Measurements from ENCODE around the gene HSD17B1. TPM values are rescaled to one million over a fixed set of nuclear protein-coding genes. Genes with fewer than 3 reads are reported as not detected.
A peak's percentile ranks its signal among the peaks of the same experiment; 100 is the strongest.

The HSD17B1 gene
- total RNA-seq, 4 donors from 2014 or later, result 0.35 to 3.1 TPM; not detected in 2

GRCh38 chr17:42574463-42574862 is 21.7 kb downstream of the HSD17B1 start:
- TF ChIP-seq POLR2A (IDR thresholded peaks at IDR 0.05), result no peak
- TF ChIP-seq, protein P1, sequence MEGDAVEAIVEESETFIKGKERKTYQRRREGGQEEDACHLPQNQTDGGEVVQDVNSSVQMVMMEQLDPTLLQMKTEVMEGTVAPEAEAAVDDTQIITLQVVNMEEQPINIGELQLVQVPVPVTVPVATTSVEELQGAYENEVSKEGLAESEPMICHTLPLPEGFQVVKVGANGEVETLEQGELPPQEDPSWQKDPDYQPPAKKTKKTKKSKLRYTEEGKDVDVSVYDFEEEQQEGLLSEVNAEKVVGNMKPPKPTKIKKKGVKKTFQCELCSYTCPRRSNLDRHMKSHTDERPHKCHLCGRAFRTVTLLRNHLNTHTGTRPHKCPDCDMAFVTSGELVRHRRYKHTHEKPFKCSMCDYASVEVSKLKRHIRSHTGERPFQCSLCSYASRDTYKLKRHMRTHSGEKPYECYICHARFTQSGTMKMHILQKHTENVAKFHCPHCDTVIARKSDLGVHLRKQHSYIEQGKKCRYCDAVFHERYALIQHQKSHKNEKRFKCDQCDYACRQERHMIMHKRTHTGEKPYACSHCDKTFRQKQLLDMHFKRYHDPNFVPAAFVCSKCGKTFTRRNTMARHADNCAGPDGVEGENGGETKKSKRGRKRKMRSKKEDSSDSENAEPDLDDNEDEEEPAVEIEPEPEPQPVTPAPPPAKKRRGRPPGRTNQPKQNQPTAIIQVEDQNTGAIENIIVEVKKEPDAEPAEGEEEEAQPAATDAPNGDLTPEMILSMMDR (IDR thresholded peaks at IDR 0.05), result no peak
- H3K27me3 ChIP-seq, result no peaks in the 10 kb centered on the region
- H3K9me3 ChIP-seq, result no peaks in the 10 kb centered on the region
- no peak overlapping the region for H3K27ac ChIP-seq
- H3K36me3 ChIP-seq, result no peaks in the 10 kb centered on the region
- intact Hi-C loops (cut with DNase I; ENCODE audit: low total_unique reads), result loop anchor here (10.0 kb wide), 1 partner anchor 100 kb away; the partner anchor contains the start of gene PLEKHH3
- no peak for DNase-seq
- no peak overlapping the region for H3K4me3 ChIP-seq
- H3K4me1 ChIP-seq, result peaks cover 0 to 12% of the 10 kb centered on the region in 2 donors

DNA sequence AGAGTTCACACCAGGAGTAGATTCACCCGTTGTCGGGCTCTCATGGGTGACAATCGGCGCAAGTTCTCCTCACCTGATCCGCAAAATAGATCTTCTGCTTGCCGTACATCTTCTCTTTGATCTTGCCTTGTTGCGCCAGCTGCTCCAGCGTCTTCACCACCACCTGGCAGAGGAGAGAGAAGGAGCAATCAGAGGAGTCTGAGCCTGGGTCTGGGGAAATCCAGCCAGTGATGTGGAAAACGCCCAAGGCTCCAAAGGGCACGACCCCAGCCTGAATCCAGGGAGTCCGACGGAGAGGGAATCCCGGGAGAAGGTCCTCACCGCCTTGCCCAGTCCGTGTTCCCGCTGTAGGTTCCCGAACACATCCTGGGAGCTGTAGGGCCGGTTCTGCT is 24.4 kb downstream of the HSD17B1 start:
- intact Hi-C loops (cut with DNase I; ENCODE audit: low total_unique reads), result loop anchor here (10.0 kb wide), 1 partner anchor 98 kb away; the partner anchor contains the start of gene PLEKHH3
- H3K27ac ChIP-seq, result peak overlapping the region; percentile 61 to 73
- no peaks in the 10 kb centered on the region for H3K36me3 ChIP-seq

DNA sequence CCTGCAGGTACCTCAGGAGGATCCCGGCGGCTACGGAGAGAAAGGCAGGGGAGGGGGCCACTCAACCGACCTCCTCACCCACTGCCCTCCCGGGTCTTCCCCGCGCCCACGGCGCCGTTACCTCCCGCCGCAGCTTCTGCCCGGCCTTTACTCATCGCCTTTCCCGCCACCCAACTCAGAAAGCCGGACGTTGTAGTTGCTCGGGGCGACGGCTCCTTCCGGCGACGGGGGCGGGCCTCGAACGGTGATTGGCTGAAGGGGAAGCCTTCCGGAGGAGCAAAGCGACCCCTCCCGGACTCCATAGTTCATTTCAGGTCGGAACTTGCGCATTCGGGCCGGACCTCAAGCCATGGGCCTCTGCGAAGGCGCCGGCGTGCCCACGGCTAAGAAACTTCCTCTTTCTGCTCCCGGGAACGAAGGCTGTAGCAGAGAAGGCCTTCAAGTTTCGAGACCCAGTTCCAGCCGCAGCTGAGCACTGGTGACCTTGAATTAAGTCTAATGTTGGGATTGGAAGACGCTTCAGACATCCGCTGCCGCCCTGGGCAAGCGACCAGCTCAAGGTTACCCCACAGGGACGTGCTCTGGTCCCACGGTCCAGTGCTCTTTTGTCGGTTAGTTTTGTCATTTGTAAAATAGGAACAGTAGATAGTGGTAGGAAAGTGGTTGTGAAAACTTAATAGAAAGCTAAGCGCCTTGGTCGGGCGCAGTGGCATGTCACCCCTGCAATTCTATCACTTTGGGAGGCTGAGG is 25.0 kb downstream of the HSD17B1 start, which contains the start of gene PSMC3IP:
Gene PSMC3IP, minus strand, starts transcription at position 198 of the 750 bp plus-strand sequence. Its CDS starts 43 bp downstream, at position 155.
- intact Hi-C loops (cut with DNase I; ENCODE audit: low total_unique reads), result loop anchor here (10.0 kb wide), 1 partner anchor 97 kb away; the partner anchor contains the start of gene PLEKHH3
- Histone ChIP-seq H3K4me1 (peaks cover 0 to 12% of the 10 kb centered on the region in 2 donors), H3K9me3 (no peaks in the 10 kb centered on the region), H3K36me3 (no peaks in the 10 kb centered on the region), H3K27me3 (no peaks in the 10 kb centered on the region), H3K4me3 (peak within 1 kb of the TSS; percentile 43 to 65), H3K27ac (peak within 1 kb of the TSS; percentile 73 to 82)
- peak; percentile 95 for DNase-seq
- TF ChIP-seq POLR2A (IDR thresholded peaks at IDR 0.05), result peak; percentile 64 to 66
- TF ChIP-seq, protein P1 (IDR thresholded peaks at IDR 0.05), result peak in 2 of 4 experiments; percentile 40 to 58

More for the DNA sequence above, 24.4 kb downstream of the HSD17B1 start:
- no peaks in the 10 kb centered on the region for H3K9me3 ChIP-seq
- peak overlapping the region; percentile 43 to 65 for H3K4me3 ChIP-seq
- H3K27me3 ChIP-seq, result no peaks in the 10 kb centered on the region
- peaks cover 0 to 12% of the 10 kb centered on the region in 2 donors for H3K4me1 ChIP-seq
- DNase-seq, result no peak
- no peak for TF ChIP-seq POLR2A (IDR thresholded peaks at IDR 0.05)
- TF ChIP-seq, protein P1 (IDR thresholded peaks at IDR 0.05), result no peak

GRCh38 chr17:42578282-42578869 is 25.7 kb downstream of the HSD17B1 start:
- H3K27me3 ChIP-seq, result no peaks in the 10 kb centered on the region
- H3K27ac ChIP-seq, result peak overlapping the region; percentile 73 to 82
- H3K4me3 ChIP-seq, result peak overlapping the region; percentile 43 to 65
- H3K36me3 ChIP-seq, result no peaks in the 10 kb centered on the region
- no peaks in the 10 kb centered on the region for H3K9me3 ChIP-seq
- intact Hi-C loops (cut with DNase I; ENCODE audit: low total_unique reads), result loop anchor here (10.0 kb wide), 1 partner anchor 96 kb away; the partner anchor contains the start of gene PLEKHH3
- peaks cover 0 to 12% of the 10 kb centered on the region in 2 donors for H3K4me1 ChIP-seq
- DNase-seq, result peak; percentile 73 to 79
- TF ChIP-seq POLR2A (IDR thresholded peaks at IDR 0.05), result no peak
- TF ChIP-seq, protein P1 (IDR thresholded peaks at IDR 0.05), result peak; percentile 66 to 79 (median 68)

Data from uterus (tissue), 4 donors.